A673 (cell line): ENCODE measurements around the gene ARMC6. TPM values are rescaled to one million over a fixed set of nuclear protein-coding genes. Genes with fewer than 3 reads are reported as not detected.
A peak's percentile ranks its signal among the peaks of the same experiment; 100 is the strongest.

Source experiments
- Bru-seq: library from RNA; stranded (reverse); fragments of 400-500 nt; gene quantifications from one replicate; lab custom pipeline; 2021; lab: Mats Ljungman, UMichigan
- BruChase-seq, 2 experiments: library from RNA; stranded (reverse); fragments of 400-500 nt; gene quantifications; one replicate each; lab custom pipeline; 2021; lab: Mats Ljungman, UMichigan
- BruUV-seq: library from RNA; stranded (reverse); fragments of 400-500 nt; replicated peaks from 2 replicates; lab custom pipeline; 2021; lab: Mats Ljungman, UMichigan
- CTCF ChIA-PET: fragments of 300-600 bp; sonication (Branson Sonifier 250); formaldehyde crosslinking; loops from one replicate; lab custom pipeline; 2022; ENCODE audit warnings: antibody characterized with exemption; lab: Charles Lee
- POLR2A ChIA-PET: fragments of 300-600 bp; sonication (Branson Sonifier 250); formaldehyde crosslinking; loops from one replicate; lab custom pipeline; 2022; ENCODE audit warnings: antibody characterized with exemption; ENCODE audit not compliant: low non-redundant PET; lab: Charles Lee
- DNase-seq: peaks from one replicate; pipeline ENCODE4 v3.0.0-alpha.2; 2015; ENCODE audit warnings: low spot score
- H3K27ac ChIP-seq: fragments of 200-600 bp; sonication (generic); 2 replicates; pipeline ENCODE4 v1.5.1; 2016; ENCODE audit warnings: mixed run types, low read depth, mild to moderate bottlenecking, mixed read lengths, antibody characterized with exemption, low read length; ENCODE audit not compliant: poor library complexity, severe bottlenecking
- H3K27me3 ChIP-seq: fragments of 200-600 bp; sonication (generic); replicated peaks from 2 replicates; pipeline ENCODE4 v1.6.1; 2017; ENCODE audit warnings: mixed run types, low read depth, mild to moderate bottlenecking, mixed read lengths, antibody characterized with exemption, low read length; ENCODE audit not compliant: insufficient read depth, poor library complexity
- H3K36me3 ChIP-seq: fragments of 200-600 bp; sonication (generic); 2 replicates; pipeline ENCODE4 v1.6.1; 2016; ENCODE audit warnings: mixed run types, mild to moderate bottlenecking, mixed read lengths, antibody characterized with exemption, low read length; ENCODE audit not compliant: insufficient read depth, poor library complexity, severe bottlenecking
- H3K4me1 ChIP-seq: fragments of 200-600 bp; sonication (generic); 2 replicates; pipeline ENCODE4 v1.6.1; 2017; ENCODE audit warnings: mixed run types, mild to moderate bottlenecking, mixed read lengths, antibody characterized with exemption, low read length; ENCODE audit not compliant: insufficient read depth, poor library complexity, severe bottlenecking
- H3K4me3 ChIP-seq: fragments of 200-600 bp; sonication (generic); 2 replicates; pipeline ENCODE4 v1.5.1; 2016; ENCODE audit warnings: low read depth, mixed run types, mild to moderate bottlenecking, mixed read lengths, low read length; ENCODE audit not compliant: poor library complexity, severe bottlenecking
- H3K9me3 ChIP-seq: fragments of 200-600 bp; sonication (generic); 2 replicates; pipeline ENCODE4 v1.6.1; 2016; ENCODE audit warnings: mixed run types, low read depth, mild to moderate bottlenecking, mixed read lengths, antibody characterized with exemption, low read length; ENCODE audit not compliant: poor library complexity, severe bottlenecking
- EZH2 ChIP-seq: fragments of 200-600 bp; sonication (generic); IDR thresholded peaks from 2 replicates; pipeline ENCODE4 v1.6.1; 2017; ENCODE audit warnings: borderline replicate concordance, low read depth, mild to moderate bottlenecking, mixed read lengths, antibody characterized with exemption, low read length; ENCODE audit not compliant: poor library complexity, severe bottlenecking
- intact Hi-C: fragments of 100-400 bp; cut with micrococcal nuclease; formaldehyde crosslinking; loops from one replicate; pipeline ENCODE4 v1.10.0; 2022; ENCODE audit not compliant: unreplicated experiment
- long read RNA-seq: library from polyadenylated mRNA; stranded (forward); transcript quantifications from one replicate; pipeline ENCODE4 v2.0.0, GENCODE V29; 2022
- total RNA-seq: library from RNA; stranded (reverse); gene quantifications from 2 replicates; pipeline ENCODE4 v1.2.3, GENCODE V29; 2021
- TF ChIP-seq, protein P1 (sequence below): fragments of 300-800, 200-600 bp; sonication (generic); conservative IDR thresholded peaks from 2 replicates; pipeline ENCODE4 v1.5.1; 2017; ENCODE audit warnings: low read depth, mild to moderate bottlenecking, antibody characterized with exemption, low read length, moderate library complexity, mixed read lengths

ARMC6 gene
- total RNA-seq, result 59.5 and 62.7 TPM in 2 replicates
- percentile 76 among the genes with signal in this experiment for Bru-seq, nascent RNA
- percentile 72 among the genes with signal in this experiment for BruChase-seq, experiment 1, labeled RNA remaining after a 2-hour chase
- percentile 81 among the genes with signal in this experiment for BruChase-seq, experiment 2, labeled RNA remaining after a 6-hour chase
- long read RNA-seq, transcript ARMC6-201 (8 exons, 2,412 nt), result minor isoform, 17 of 147 reads
- long read RNA-seq, transcript ARMC6-202 (8 exons, 2,383 nt), result major isoform, 59 of 147 reads
- long read RNA-seq, transcript ARMC6-206 (9 exons, 2,488 nt), result minor isoform, 31 of 147 reads
- long read RNA-seq, partial matches to known transcripts, result 13 of 147 reads
- long read RNA-seq, other reads (novel, unspliced or antisense), result 27 of 147 reads

DNA sequence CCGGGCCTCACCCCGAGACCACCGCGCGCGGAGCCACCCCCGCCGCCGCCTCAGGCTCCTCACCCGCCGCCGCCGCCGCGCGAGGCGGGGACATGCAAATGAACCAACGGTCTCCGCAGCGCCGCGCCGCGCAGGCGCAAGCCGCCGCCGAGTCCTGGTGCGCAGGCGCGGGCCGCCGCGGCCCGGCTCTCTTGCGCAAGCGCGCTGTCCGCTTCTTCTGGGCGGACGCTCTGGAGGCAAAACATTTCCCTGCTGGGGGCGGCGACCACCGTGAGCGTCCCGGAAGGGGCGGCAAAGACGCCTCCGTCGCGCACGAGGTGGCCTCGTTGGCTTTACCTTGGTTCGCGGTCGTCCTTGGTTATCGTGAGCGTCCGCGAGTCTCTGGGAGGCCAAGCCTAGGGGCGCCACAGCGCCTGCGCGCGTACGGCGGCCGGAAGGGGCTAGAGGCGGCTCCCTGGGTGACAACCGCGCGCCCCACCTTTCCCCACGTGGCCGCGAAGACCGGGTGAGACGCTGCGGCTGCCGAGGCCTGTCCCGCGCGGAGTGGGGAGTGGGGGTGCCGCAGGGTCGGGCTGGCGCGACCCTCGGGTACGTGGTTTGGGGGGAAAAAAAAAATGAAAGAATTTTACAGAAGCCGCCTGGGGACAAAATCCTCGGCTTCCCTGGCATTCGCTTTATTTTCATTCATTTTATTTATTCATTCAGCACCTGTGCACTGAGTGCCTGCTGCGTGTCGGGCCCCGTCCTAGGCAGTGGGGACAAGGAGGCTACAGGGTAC is at the start of gene ARMC6, which contains the start of gene SUGP2:
Gene ARMC6 (plus strand): TSS at position 178 of the 778 bp plus-strand sequence. CDS start 607 bp downstream, outside the sequence.
Gene SUGP2 (minus strand): TSS at position 92 of the 778 bp plus-strand sequence. CDS start 2,446 bp downstream, outside the sequence.
- ChIA-PET CTCF (no interaction called here), POLR2A (no interaction called here)
- H3K9me3 ChIP-seq, result no peaks in the 10 kb centered on the region
- peaks cover 36% of the 10 kb centered on the region for H3K36me3 ChIP-seq
- BruUV-seq, result no TSS peak
- H3K4me1 ChIP-seq, result no peaks in the 10 kb centered on the region
- intact Hi-C loops, result no loop called here
- DNase-seq, result peak; percentile 92
- TF ChIP-seq, protein P1, sequence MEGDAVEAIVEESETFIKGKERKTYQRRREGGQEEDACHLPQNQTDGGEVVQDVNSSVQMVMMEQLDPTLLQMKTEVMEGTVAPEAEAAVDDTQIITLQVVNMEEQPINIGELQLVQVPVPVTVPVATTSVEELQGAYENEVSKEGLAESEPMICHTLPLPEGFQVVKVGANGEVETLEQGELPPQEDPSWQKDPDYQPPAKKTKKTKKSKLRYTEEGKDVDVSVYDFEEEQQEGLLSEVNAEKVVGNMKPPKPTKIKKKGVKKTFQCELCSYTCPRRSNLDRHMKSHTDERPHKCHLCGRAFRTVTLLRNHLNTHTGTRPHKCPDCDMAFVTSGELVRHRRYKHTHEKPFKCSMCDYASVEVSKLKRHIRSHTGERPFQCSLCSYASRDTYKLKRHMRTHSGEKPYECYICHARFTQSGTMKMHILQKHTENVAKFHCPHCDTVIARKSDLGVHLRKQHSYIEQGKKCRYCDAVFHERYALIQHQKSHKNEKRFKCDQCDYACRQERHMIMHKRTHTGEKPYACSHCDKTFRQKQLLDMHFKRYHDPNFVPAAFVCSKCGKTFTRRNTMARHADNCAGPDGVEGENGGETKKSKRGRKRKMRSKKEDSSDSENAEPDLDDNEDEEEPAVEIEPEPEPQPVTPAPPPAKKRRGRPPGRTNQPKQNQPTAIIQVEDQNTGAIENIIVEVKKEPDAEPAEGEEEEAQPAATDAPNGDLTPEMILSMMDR, result 0 out of 2 replicates have a peak, but pooled peaks have one; percentile 8
- no peak for TF ChIP-seq EZH2
- peak within 1 kb of the TSS; percentile 93 for H3K4me3 ChIP-seq
- H3K27me3 ChIP-seq, result no peaks in the 10 kb centered on the region
- peak within 1 kb of the TSS; percentile 94 for H3K27ac ChIP-seq

- Histone ChIP-seq H3K36me3 (no peaks in the 10 kb centered on the region), H3K4me3 (no peak overlapping the region)
- POLR2A ChIA-PET, result no interaction called here
Observed at GRCh38 chr19:18984251-18984650, 49.2 kb upstream of the ARMC6 start.

DNA sequence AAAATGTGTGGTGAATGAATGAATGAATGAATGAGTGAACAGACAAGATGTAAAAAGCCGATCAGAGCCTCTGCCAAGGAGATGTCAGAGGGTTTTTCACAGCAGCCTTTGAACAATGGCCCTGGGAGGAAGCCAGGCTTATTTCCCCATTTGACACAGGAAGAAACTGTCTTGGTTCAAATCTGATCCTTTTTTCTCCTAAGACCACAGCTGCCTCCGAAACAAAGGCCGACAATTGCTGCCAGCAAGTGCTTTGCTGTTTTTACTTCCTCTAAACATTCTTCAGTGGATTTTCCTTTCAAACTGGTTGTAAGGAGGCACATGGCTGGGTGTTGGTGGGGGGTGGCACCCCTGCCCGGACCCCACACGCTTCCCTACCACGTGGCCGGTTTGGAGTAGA is 48.1 kb upstream of the ARMC6 start:
- ChIA-PET POLR2A (no interaction called here), CTCF (no interaction called here)
- no peak for TF ChIP-seq EZH2
- H3K27ac ChIP-seq, result peak overlapping the region; percentile 39
- no TSS peak for BruUV-seq
- H3K27me3 ChIP-seq, result no peaks in the 10 kb centered on the region
- intact Hi-C loops, result loop anchor here (10.0 kb wide), 1 partner anchor 520 kb away; no protein-coding TSS in a partner anchor
- no peaks in the 10 kb centered on the region for H3K36me3 ChIP-seq
- H3K4me3 ChIP-seq, result no peak overlapping the region
- peak; percentile 87 for DNase-seq
- H3K9me3 ChIP-seq, result no peaks in the 10 kb centered on the region
- peaks cover 20% of the 10 kb centered on the region for H3K4me1 ChIP-seq

More at GRCh38 chr19:18984251-18984650, 49.2 kb upstream of the ARMC6 start:
- no peaks in the 10 kb centered on the region for H3K9me3 ChIP-seq
- no peaks in the 10 kb centered on the region for H3K27me3 ChIP-seq
- DNase-seq, result no peak
- no peak overlapping the region for H3K27ac ChIP-seq
- TF ChIP-seq EZH2, result no peak
- TF ChIP-seq, protein P1, result no peak
- intact Hi-C loops, result loop anchor here (10.0 kb wide), 1 partner anchor 519 kb away; no protein-coding TSS in a partner anchor
- CTCF ChIA-PET, result interaction anchor here (0.6 kb wide), 1 partner anchor 121 kb away, joined by 8 read pairs; no protein-coding TSS in a partner anchor
- BruUV-seq, result no TSS peak
- H3K4me1 ChIP-seq, result peaks cover 20% of the 10 kb centered on the region
